ENCODE measurements around the gene PNRC2.

- TF ChIP-seq ZNF207 (IDR thresholded peaks at IDR 0.05; ENCODE audit: borderline replicate concordance): no peak
- TF ChIP-seq, protein P1, sequence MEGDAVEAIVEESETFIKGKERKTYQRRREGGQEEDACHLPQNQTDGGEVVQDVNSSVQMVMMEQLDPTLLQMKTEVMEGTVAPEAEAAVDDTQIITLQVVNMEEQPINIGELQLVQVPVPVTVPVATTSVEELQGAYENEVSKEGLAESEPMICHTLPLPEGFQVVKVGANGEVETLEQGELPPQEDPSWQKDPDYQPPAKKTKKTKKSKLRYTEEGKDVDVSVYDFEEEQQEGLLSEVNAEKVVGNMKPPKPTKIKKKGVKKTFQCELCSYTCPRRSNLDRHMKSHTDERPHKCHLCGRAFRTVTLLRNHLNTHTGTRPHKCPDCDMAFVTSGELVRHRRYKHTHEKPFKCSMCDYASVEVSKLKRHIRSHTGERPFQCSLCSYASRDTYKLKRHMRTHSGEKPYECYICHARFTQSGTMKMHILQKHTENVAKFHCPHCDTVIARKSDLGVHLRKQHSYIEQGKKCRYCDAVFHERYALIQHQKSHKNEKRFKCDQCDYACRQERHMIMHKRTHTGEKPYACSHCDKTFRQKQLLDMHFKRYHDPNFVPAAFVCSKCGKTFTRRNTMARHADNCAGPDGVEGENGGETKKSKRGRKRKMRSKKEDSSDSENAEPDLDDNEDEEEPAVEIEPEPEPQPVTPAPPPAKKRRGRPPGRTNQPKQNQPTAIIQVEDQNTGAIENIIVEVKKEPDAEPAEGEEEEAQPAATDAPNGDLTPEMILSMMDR (IDR thresholded peaks at IDR 0.05 in 2 of 3, conservative IDR thresholded peaks at IDR 0.05 in 1 of 3; ENCODE audit: control insufficient read depth in 2 of 3, extremely low read depth in 1 of 3, insufficient read depth in 1 of 3, low read depth in 3 of 3, low read length in 3 of 3): no peak
- TF ChIP-seq GABPA (IDR thresholded peaks at IDR 0.05; ENCODE audit: low read depth): no peak
- TF ChIP-seq JUND (IDR thresholded peaks at IDR 0.05; ENCODE audit: low read depth, low read length): no peak
- no peak for TF ChIP-seq POLR2AphosphoS5 (IDR thresholded peaks at IDR 0.05; ENCODE audit: low read length)
- TF ChIP-seq CHD1 (IDR thresholded peaks at IDR 0.05; ENCODE audit: low read depth, low read length): no peak
- TF ChIP-seq ESRRA (IDR thresholded peaks at IDR 0.05; ENCODE audit: low read length): no peak
- no peak for TF ChIP-seq TAF1 (IDR thresholded peaks at IDR 0.05; ENCODE audit: borderline replicate concordance, low read depth, low read length)
- TF ChIP-seq EZH2 (IDR thresholded peaks at IDR 0.05; ENCODE audit: borderline replicate concordance, control insufficient read depth, low read depth, low read length): no peak
- no peak for TF ChIP-seq FOXM1 (IDR thresholded peaks at IDR 0.05; ENCODE audit: low read depth, low read length)
- no peak for TF ChIP-seq TARDBP (IDR thresholded peaks at IDR 0.05; ENCODE audit: borderline replicate concordance)
- no peak for TF ChIP-seq PAX5 (IDR thresholded peaks at IDR 0.05; ENCODE audit: borderline replicate concordance, low read depth, low read length)
- no peak for TF ChIP-seq POLR2A (IDR thresholded peaks at IDR 0.05; ENCODE audit: low read depth, low read length)
- no peak for TF ChIP-seq ATF2 (IDR thresholded peaks at IDR 0.05; ENCODE audit: low read length)
These were observed 19.2 kb downstream of the PNRC2 start for GRCh38 chr1:23978805-23979204.
